ENCODE measurements around the gene WDR45B.
A peak's percentile ranks its signal among the peaks of the same experiment; 100 is the strongest.
"Not testable (repeated sequence)": the region's sequence is repeated elsewhere in the genome, so short reads cannot be mapped to it uniquely, and the experiment has no call there.

Gene WDR45B

DNA sequence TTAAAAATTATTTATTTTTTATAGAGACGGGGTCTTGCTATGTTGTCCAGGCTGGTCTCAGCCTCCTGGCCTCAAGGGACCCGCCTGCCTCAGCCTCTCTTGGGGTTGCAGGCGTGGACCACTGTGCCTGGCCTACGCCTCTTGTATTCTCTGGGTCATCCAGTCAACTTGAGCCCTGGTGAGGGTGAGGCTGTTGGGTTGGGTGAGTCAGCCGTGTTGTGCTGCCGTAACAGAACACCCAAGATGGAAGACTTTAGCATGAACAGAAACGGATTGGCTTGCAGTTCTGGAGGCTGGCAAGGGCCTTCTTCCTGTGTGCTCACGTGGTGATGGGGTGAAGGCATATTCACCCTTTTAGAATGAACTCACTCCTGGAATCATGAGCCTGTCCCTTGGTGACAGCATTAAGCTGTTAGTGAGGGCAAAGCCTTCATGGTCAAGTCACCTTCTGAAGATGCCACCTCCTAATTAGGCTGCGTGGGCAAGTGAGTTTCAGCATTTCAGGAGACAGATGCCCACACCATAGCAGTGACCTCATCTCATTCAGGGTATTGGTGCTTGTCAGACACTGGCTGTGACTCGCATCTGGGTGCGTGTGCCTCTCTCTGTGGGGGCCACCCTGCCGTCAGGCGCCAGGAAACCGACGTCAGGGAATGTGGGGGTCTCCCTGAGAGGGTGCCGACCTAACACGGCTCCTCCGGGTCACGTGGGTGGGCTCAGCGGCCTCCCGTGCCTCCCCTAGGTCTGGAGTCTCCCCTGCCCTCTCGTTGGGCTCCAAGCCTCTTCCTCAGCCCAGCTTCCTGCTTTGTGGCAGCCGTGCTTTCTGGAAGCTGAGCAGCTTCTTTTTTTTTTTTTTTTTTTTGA is 49.8 kb downstream of the WDR45B start:
- DNase-seq, result peak; percentile 51

GRCh38 chr17:82596837-82597672 is 51.2 kb downstream of the WDR45B start:
- no peak for DNase-seq

- no peak for DNase-seq
Observed at GRCh38 chr17:82596296-82596695, 51.9 kb downstream of the WDR45B start.

- no peak for DNase-seq
Observed at GRCh38 chr17:82595893-82596292, 52.4 kb downstream of the WDR45B start.

- no peak for DNase-seq
Observed at GRCh38 chr17:82594571-82594970, 53.7 kb downstream of the WDR45B start.

DNA sequence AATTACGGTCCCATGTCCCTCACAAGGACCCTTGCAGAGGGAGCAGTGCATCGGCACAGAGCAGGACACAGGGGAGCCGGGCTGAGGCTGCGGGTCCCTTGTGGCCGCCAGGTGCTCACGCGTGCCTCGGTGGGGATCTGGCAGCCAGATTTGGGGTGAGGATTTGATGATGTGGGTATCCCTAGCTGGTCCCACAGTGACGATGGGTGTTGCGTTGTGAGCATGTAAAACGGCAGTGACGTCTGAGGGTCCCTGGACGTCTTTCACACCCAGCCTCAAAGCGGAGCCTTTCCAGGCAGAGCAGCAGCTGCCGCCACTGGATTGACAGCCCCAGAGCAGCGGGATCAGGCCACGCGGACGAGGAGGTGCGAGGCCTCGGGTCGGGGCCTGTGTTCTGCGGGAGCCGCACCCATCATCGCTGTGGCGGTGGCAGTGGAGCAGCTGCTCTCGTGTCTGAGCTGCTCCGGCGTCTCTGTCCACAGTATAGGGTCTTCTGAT is 54.6 kb downstream of the WDR45B start:
- no peak for DNase-seq

DNA sequence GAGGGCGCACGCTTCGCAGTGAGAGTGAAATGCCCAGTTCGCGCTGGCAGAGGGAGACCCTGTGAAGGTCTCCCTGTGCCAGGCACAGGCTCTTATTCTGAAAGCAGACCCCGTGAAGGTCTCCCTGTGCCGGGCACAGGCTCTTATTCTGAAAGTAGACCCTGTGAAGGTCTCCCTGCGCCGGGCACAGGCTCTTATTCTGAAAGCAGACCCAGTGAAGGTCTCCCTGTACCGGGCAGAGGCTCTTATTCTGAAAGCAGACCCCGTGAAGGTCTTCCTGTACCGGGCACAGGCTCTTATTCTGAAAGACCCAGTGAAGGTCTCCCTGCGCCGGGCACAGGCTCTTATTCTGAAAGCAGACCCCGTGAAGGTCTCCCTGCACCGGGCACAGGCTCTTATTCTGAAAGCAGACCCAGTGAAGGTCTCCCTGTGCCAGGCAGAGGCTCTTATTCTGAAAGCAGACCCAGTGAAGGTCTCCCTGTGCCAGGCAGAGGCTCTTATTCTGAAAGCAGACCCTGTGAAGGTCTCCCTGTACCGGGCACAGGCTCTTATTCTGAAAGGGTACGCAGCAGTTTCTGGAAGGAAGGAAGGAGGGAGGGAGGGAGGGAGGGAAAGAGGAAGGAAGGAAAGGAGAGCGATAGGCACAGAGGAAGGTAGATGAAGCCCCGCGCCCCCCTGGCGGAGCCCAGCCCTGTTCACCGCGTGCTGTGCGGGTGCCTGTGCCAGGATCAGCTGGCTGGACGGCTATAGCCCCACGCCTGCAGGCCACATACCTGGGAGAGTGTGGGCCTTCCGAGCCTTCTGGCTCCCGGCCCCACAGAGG is 55.3 kb downstream of the WDR45B start:
- peak; percentile 81 for DNase-seq

DNA sequence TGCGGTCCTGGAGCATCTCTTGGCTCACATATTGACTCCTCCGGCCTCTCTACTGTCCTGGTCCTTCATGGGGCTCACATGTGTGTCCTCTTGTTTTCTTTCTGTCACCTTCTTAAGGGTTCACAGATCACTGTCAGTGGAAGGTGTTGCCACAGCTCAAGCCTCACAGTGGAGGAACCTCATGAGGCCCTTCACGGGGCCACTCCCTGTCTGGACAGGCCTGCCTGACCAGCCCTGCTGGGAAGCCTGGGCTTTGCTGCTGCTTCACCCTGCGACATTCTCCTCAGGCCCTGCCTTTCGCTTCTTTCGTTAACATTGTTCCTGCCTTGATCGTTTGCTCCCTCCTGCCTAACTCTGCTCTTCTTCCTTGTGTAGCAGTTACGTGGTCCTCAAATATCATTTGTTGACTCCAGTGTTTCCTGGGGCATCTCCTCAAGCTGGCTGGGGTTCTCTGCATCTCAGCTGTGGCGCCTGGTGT is 55.9 kb downstream of the WDR45B start:
- DNase-seq, result no peak

GRCh38 chr17:82590881-82591539 is 57.2 kb downstream of the WDR45B start:
- DNase-seq, result no peak

DNA sequence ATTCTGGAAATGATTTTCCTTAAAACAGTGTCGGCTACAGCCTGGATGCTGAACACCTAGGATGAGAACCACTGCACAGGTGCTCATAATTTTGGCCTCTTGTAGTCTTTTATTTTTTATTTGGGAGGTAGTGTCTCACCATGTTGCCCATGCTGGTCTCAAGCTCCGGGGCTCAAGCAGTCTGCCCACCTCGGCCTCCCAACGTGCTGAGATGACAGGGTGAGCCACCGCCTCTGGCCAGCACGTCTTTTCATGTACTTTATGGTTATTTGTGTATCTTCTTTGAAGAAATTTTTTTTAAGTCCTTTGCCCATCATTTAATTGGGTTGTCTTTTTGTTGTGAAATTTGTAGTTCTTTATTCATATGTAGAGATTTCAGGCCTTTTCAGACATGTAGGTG is 58.0 kb downstream of the WDR45B start:
- DNase-seq, result no peak

GRCh38 chr17:82589851-82590180 is 58.4 kb downstream of the WDR45B start:
- DNase-seq, result no peak

- no peak for DNase-seq
Observed at GRCh38 chr17:82588266-82589175, 59.7 kb downstream of the WDR45B start.

DNA sequence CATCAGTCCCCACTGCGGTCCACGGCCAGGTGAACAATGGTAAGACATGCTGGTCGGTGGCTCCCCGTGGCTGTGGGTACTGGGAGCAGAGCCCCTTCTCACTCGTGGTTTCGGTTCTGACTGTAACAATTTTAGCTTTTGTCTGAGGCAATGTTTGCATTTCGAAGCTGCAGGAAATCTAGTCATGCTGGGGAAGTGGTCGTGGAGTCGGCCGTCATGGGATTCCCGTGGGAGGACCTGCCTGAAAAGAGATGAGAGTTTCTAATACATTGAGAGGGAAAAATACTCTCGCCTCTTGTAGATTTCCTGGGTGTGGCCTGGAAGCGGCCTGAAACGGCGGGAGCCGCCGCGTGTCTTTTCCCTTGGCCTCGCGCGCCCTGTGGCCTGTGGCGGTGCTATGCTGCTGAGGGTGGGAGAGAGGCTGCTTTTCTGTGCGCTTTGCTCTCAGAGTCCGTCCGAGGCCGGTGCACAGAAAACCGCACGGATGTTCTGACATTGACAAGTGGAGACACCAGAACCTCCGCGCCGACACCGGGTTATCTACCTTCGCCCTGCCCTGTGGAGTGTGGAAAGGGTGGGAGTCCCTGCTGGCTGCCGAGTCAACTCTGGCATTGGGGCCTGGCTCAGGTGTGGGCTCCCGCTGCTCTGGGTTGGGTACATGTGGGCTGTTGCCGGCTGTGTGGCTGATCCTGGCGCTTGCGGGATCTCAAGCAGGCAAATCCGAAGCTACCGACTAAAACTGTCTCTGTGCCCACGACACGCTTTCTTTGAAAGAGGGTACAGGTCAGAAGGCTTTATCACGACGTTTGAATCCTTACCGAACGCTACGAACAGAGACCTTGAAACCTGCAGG is 60.8 kb downstream of the WDR45B start:
- no peak for DNase-seq

- no peak for DNase-seq
Observed at GRCh38 chr17:82586576-82587233, 61.5 kb downstream of the WDR45B start.

DNA sequence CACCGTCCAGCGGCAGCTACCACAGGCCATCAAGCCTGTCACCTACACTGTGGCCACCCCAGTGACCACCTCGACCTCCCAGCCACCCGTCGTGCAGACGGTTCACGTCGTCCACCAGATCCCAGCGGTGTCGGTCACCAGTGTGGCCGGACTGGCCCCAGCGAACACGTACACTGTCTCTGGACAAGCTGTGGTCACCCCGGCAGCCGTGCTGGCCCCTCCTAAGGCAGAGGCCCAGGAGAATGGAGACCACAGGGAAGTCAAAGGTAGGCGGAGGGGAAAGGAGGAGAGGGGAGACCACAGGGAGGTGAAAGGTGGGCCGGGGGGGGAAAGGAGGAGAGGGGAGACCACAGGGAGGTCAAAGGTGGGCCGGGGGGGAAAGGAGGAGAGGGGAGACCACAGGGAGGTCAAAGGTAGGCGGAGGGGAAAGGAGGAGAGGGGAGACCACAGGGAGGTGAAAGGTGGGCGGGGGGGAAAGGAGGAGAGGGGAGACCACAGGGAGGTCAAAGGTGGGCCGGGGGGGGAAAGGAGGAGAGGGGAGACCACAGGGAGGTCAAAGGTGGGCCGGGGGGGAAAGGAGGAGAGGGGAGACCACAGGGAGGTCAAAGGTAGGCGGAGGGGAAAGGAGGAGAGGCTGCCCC is 62.2 kb downstream of the WDR45B start:
- DNase-seq, result not testable (repeated sequence)

DNA sequence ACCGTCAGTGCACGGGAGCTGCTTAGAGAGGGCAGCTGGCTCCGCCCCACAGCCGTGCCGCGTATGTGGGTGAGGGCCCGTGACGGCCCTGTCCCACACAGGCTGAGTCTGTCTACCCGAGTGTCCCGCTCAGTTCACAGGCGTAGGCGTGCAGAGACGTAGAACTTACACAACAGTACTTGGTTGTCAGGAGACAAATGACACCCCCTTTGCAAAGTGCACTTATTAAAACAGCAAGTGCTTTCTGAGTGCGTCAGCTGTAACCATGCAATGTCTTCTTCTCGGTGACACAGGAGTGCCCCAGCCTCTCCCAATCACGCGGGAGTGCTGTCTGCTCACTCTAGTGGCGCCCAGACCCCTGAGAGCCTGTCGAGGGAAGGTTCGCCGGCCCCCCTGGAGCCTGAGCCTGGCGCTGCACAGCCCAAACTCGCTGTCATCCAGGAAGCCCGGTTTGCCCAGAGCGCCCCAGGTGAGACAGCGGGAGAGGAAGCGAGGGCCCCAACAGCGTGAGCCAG is 64.5 kb downstream of the WDR45B start:
- no peak for DNase-seq

- no peak for DNase-seq
Observed at GRCh38 chr17:82582709-82583108, 65.5 kb downstream of the WDR45B start.

- DNase-seq, result peak; percentile 59
Observed at GRCh38 chr17:82582213-82582612, 66.0 kb downstream of the WDR45B start.

DNA sequence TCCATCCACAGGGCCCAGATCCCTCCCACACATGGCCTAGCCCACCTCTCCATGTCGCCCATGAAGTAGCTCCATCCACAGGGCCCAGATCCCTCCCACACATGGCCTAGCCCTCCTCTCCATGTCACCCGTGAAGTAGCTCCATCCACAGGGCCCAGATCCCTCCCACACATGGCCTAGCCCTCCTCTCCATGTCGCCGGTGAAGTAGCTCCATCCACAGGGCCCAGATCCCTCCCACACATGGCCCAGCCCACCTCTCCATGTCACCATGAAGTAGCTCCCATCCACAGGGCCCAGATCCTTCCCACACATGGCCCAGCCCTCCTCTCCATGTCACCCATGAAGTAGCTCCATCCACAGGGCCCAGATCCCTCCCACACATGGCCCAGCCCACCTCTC is 68.3 kb downstream of the WDR45B start:
- not testable (repeated sequence) for DNase-seq

Measured in fibroblast of skin of right biceps (primary cell).